H1 (cell line): ENCODE data around the gene PTGDS. TPM values are rescaled to one million over a fixed set of nuclear protein-coding genes. Genes with fewer than 3 reads are reported as not detected.
A peak's percentile ranks its signal among the peaks of the same experiment; 100 is the strongest.

Experiments
- CTCF ChIA-PET: fragments of 300-600 bp; sonication (Branson Sonifier 250); formaldehyde crosslinking; loops from one replicate; lab custom pipeline; 2021; ENCODE audit not compliant: partially characterized antibody; lab: Charles Lee
- POLR2A ChIA-PET: fragments of 300-600 bp; sonication (Branson Sonifier 250); formaldehyde crosslinking; loops from one replicate; lab custom pipeline; 2021; ENCODE audit warnings: inconsistent platforms; ENCODE audit not compliant: partially characterized antibody; lab: Charles Lee
- DNase-seq, 2 experiments: peaks; one replicate each; pipeline versions ENCODE4 v3.0.0 to v3.0.0-alpha.2; 2010 to 2022; ENCODE audit warnings: low spot score in 2 of 2, low read depth in 1 of 2, mixed read lengths in 1 of 2
- FAIRE-seq: peaks from 2 replicates; lab custom pipeline; 2011; peaks lifted over from hg19 to GRCh38; lab: Jason Lieb, UNC
- H2AFZ ChIP-seq: 2 replicates; pipeline ENCODE4 v1.8.1; 2012; ENCODE audit warnings: low read length, inconsistent platforms
- H2AK5ac ChIP-seq: 2 replicates; pipeline ENCODE4 v1.6.1; 2013; ENCODE audit warnings: low read depth, low read length
- H2BK120ac ChIP-seq: replicated peaks from 2 replicates; pipeline ENCODE3; 2013; ENCODE audit warnings: low read depth, low read length, inconsistent platforms
- H2BK12ac ChIP-seq: 2 replicates; pipeline ENCODE4 v1.6.1; 2013; ENCODE audit warnings: low read depth, low read length
- H2BK15ac ChIP-seq: 2 replicates; pipeline ENCODE4 v1.6.1; 2013; ENCODE audit warnings: low read length
- H2BK20ac ChIP-seq: 2 replicates; pipeline ENCODE4 v1.6.1; 2013; ENCODE audit warnings: low read length
- H2BK5ac ChIP-seq: 2 replicates; pipeline ENCODE4 v1.6.1; 2013; ENCODE audit warnings: low read depth, low read length
- H3K14ac ChIP-seq: 2 replicates; pipeline ENCODE4 v1.6.1; 2013; ENCODE audit warnings: inconsistent platforms; ENCODE audit not compliant: insufficient read length
- H3K18ac ChIP-seq: 2 replicates; pipeline ENCODE4 v1.6.1; 2013; ENCODE audit warnings: low read length; ENCODE audit errors: extremely low read depth
- H3K23ac ChIP-seq: 2 replicates; pipeline ENCODE4 v1.6.1; 2013; ENCODE audit warnings: inconsistent platforms; ENCODE audit not compliant: insufficient read length
- H3K23me2 ChIP-seq: 2 replicates; pipeline ENCODE4 v1.6.1; 2013; ENCODE audit warnings: low read depth, low read length
- H3K27ac ChIP-seq: 2 replicates; pipeline ENCODE4 v1.6.1; 2011; ENCODE audit warnings: low read depth, low read length, inconsistent platforms
- H3K27me3 ChIP-seq, 4 experiments: replicated peaks in 1 of 4; 1 replicate in 1 of 4; 2 replicates in 3 of 4; pipeline versions ENCODE4 v1.6.1 to v1.8.1; 2011 to 2013; ENCODE audit warnings: low read length in 3 of 4, mild to moderate bottlenecking in 3 of 4, inconsistent platforms in 2 of 4, mixed read lengths in 2 of 4, moderate library complexity in 1 of 4; ENCODE audit not compliant: control insufficient read depth in 3 of 4, insufficient read depth in 3 of 4; ENCODE audit errors: extremely low read depth in 1 of 4
- H3K36me3 ChIP-seq, 4 experiments: 2 replicates each; pipeline versions ENCODE4 v1.6.1 to v1.8.1; 2011 to 2013; ENCODE audit warnings: mild to moderate bottlenecking in 4 of 4, low read length in 3 of 4, moderate library complexity in 2 of 4, control low read depth in 1 of 4, inconsistent platforms in 1 of 4; ENCODE audit not compliant: insufficient read depth in 4 of 4, control insufficient read depth in 2 of 4
- H3K4ac ChIP-seq: replicated peaks from 2 replicates; pipeline ENCODE3; 2013; ENCODE audit warnings: low read length, low read depth, mixed read lengths, inconsistent platforms; ENCODE audit not compliant: insufficient read length
- H3K4me1 ChIP-seq, 4 experiments: replicated peaks in 1 of 4; 1 replicate in 1 of 4; 2 replicates in 3 of 4; pipeline versions ENCODE4 v1.6.1 to v1.8.1; 2011 to 2013; ENCODE audit warnings: low read length in 3 of 4, inconsistent platforms in 2 of 4, mixed read lengths in 1 of 4; ENCODE audit not compliant: insufficient read depth in 4 of 4, control insufficient read depth in 3 of 4
- H3K4me2 ChIP-seq, 2 experiments: 2 replicates each; pipeline versions ENCODE4 v1.6.1 to v1.8.1; 2011 to 2013; ENCODE audit warnings: low read depth in 2 of 2, low read length in 2 of 2, control low read depth in 1 of 2, inconsistent platforms in 1 of 2, mild to moderate bottlenecking in 1 of 2; ENCODE audit not compliant: insufficient read depth in 1 of 2
- H3K4me3 ChIP-seq, 4 experiments: fragments of 200-600, 300-600 bp in 1 of 4; sonication (generic), shearing (Covaris generic), sonication (Bioruptor Twin) in 1 of 4; 2 replicates each; pipeline versions ENCODE4 v1.5.1 to v1.8.1; 2011 to 2016; ENCODE audit warnings: low read length in 4 of 4, low read depth in 3 of 4, control low read depth in 2 of 4, inconsistent platforms in 2 of 4, mild to moderate bottlenecking in 2 of 4, mixed read lengths in 1 of 4, moderate library complexity in 1 of 4; ENCODE audit not compliant: insufficient read depth in 2 of 4; ENCODE audit errors: extremely low read depth in 1 of 4
- H3K56ac ChIP-seq: replicated peaks from 2 replicates; pipeline ENCODE3; 2013; ENCODE audit warnings: low read depth, mild to moderate bottlenecking, mixed read lengths, low read length, inconsistent platforms; ENCODE audit not compliant: insufficient read length
- H3K79me1 ChIP-seq: 2 replicates; pipeline ENCODE4 v1.6.1; 2013; ENCODE audit warnings: low read depth, low read length, control low read depth
- H3K79me2 ChIP-seq, 2 experiments: 2 replicates each; pipeline versions ENCODE4 v1.6.1 to v1.8.1; 2012 to 2013; ENCODE audit warnings: low read length in 2 of 2, mild to moderate bottlenecking in 2 of 2, inconsistent platforms in 1 of 2; ENCODE audit not compliant: insufficient read depth in 2 of 2, control insufficient read depth in 1 of 2
- H3K9ac ChIP-seq, 4 experiments: replicated peaks in 1 of 4; 1 replicate in 1 of 4; 2 replicates in 3 of 4; pipeline versions ENCODE4 v1.6.1 to v1.8.1; 2011 to 2013; ENCODE audit warnings: low read depth in 3 of 4, low read length in 3 of 4, control low read depth in 2 of 4, mild to moderate bottlenecking in 2 of 4, moderate library complexity in 2 of 4, inconsistent platforms in 1 of 4; ENCODE audit errors: extremely low read depth in 1 of 4
- H3K9me3 ChIP-seq, 2 experiments: 2 replicates each; pipeline versions ENCODE4 v1.6.1 to v1.8.1; 2012 to 2013; ENCODE audit warnings: mild to moderate bottlenecking in 2 of 2, moderate library complexity in 2 of 2, control low read depth in 1 of 2, inconsistent platforms in 1 of 2, low read depth in 1 of 2, low read length in 1 of 2, mixed read lengths in 1 of 2; ENCODE audit not compliant: insufficient read depth in 2 of 2
- H4K20me1 ChIP-seq, 2 experiments: replicated peaks in 1 of 2; 2 replicates each; pipeline versions ENCODE3 to v1.8.1; 2011 to 2013; ENCODE audit warnings: inconsistent platforms in 2 of 2, low read length in 2 of 2, mild to moderate bottlenecking in 1 of 2; ENCODE audit not compliant: insufficient read depth in 2 of 2, control insufficient read depth in 1 of 2
- H4K5ac ChIP-seq: 2 replicates; pipeline ENCODE4 v1.6.1; 2013; ENCODE audit warnings: low read length, low read depth, mixed read lengths, inconsistent platforms; ENCODE audit not compliant: insufficient read length
- H4K8ac ChIP-seq: 2 replicates; pipeline ENCODE4 v1.8.0; 2013; ENCODE audit warnings: mild to moderate bottlenecking, moderate library complexity, low read length, inconsistent platforms; ENCODE audit not compliant: insufficient read depth; ENCODE audit errors: extremely low read depth
- H4K91ac ChIP-seq: replicated peaks from 2 replicates; pipeline ENCODE3; 2013; ENCODE audit warnings: low read length, mixed read lengths, inconsistent platforms; ENCODE audit not compliant: insufficient read length
- CREB1 ChIP-seq: IDR thresholded peaks from 2 replicates; pipeline ENCODE4 v1.6.1; 2012; ENCODE audit warnings: inconsistent platforms
- KDM4A ChIP-seq: IDR thresholded peaks from one replicate; pipeline ENCODE4 v1.7.1; 2012; ENCODE audit warnings: low read depth, mild to moderate bottlenecking, moderate library complexity, low read length, inconsistent platforms; ENCODE audit not compliant: severe bottlenecking
- PHF8 ChIP-seq: fragments of 200-600 bp; sonication (generic); conservative IDR thresholded peaks from 2 replicates; pipeline ENCODE4 v1.7.1; 2012; ENCODE audit warnings: low read depth, mild to moderate bottlenecking, inconsistent platforms, low read length, moderate library complexity
- RBBP5 ChIP-seq: IDR thresholded peaks from 2 replicates; pipeline ENCODE4 v1.7.1; 2012; ENCODE audit warnings: low read depth, mild to moderate bottlenecking, inconsistent platforms, low read length, moderate library complexity, borderline replicate concordance
- SIN3A ChIP-seq, 2 experiments: IDR thresholded peaks in 1 of 2; conservative IDR thresholded peaks in 1 of 2; 2 replicates each; pipeline ENCODE4 v1.6.1; 2011 to 2012; ENCODE audit warnings: low read length in 2 of 2, improper control_type of control experiment in 1 of 2, low read depth in 1 of 2, mild to moderate bottlenecking in 1 of 2
- SP1 ChIP-seq: IDR thresholded peaks from 2 replicates; pipeline ENCODE4 v1.6.1; 2011; ENCODE audit warnings: low read depth, low read length
- TEAD4 ChIP-seq: IDR thresholded peaks from 2 replicates; pipeline ENCODE4 v1.6.1; 2012; ENCODE audit warnings: low read depth, low read length, inconsistent platforms, mixed read lengths
- WGBS, 2 experiments: shearing (Covaris generic) in 1 of 2; methylation state at CpG; one replicate each; pipeline versions ENCODE4 v1.1.6 to v1.1.7; 2013 to 2015; ENCODE audit warnings: low lambda C conversion rate in 2 of 2, mixed read lengths in 2 of 2, inconsistent platforms in 1 of 2, low coverage in 1 of 2, missing lambda C conversion rate in 1 of 2; ENCODE audit not compliant: insufficient replicate concordance in 2 of 2, insufficient coverage in 1 of 2, insufficient read length in 1 of 2; ENCODE audit errors: extremely low coverage in 1 of 2, missing lambda C conversion rate in 1 of 2; 5-methylcytosine and 5-hydroxymethylcytosine counted together
- polyA plus RNA-seq, 7 experiments: library from polyadenylated mRNA; depleted of rRNA in 3 of 7; stranded (reverse) in 5 of 7; unstranded in 2 of 7; fragments of >200 nt in 5 of 7; fragments of 200-250 nt in 2 of 7; gene quantifications; 1 replicate in 5 of 7; 2 replicates in 1 of 7; 4 replicates in 1 of 7; pipeline versions ENCODE4 v1.2.1 to v1.2.3, GENCODE V29; 2011 to 2013; ENCODE audit warnings: missing spikeins in 2 of 7, mixed read lengths in 2 of 7
- total RNA-seq: library from RNA; stranded (reverse); fragmentation: NEBNext Ultra II Directional; extraction: Animal tissue kit (Norgen Biotek cat#: 25700); gene quantifications from 2 replicates; pipeline ENCODE4 v1.2.1, GENCODE V29; 2021
- TF ChIP-seq, protein P1 (sequence below): IDR thresholded peaks from 2 replicates; pipeline ENCODE4 v1.6.1; 2012; ENCODE audit warnings: inconsistent platforms
- TF ChIP-seq, protein P2 (sequence below): IDR thresholded peaks from 2 replicates; pipeline ENCODE4 v1.6.1; 2012; ENCODE audit warnings: inconsistent platforms

PTGDS gene
- total and polyA plus RNA-seq, 2 of the 8 experiments (the other 6 are each of a cell fraction or from before 2014, with no cell fraction given), result 1.7 to 2.3 TPM

DNA sequence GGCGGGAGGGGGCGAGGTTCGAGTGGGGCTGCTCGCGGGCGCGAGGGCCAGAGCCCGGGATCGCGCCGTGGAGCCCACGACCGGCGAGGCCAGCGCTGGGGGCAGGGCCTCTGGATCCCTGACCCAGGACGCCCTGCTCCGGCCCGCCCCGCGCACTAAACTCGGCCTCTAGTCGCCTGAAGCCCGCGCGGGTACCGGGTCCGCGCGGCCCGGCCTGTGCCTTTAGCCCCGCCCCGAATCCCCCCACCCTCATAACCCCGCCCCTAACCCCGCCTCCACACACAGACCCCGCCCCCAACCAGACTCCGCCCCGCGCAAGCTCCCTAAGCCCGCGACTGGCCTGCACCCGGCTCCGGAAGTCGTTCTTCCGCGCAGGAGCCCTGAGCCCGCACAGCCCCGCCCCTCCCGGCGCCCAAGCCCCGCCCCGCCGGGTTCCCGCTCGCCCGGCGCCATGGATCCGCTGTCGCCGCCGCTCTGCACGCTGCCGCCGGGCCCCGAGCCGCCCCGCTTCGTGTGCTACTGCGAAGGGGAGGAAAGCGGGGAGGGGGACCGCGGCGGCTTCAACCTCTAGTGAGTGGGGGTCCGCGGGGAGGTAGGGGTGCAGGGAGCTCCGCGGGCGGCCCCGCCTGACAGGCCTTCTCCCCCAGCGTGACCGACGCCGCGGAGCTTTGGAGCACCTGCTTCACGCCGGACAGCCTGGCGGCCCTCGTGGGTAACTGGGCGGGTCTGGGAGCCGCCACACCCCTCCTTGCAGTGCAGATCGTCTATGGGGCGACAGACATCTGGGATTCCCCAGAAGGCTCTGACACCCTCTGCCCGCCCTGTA lies 14.9 kb downstream of the PTGDS start, which contains the start of gene PAXX:
TSS of gene PAXX (plus strand) at position 430 of the 826 bp plus-strand sequence. CDS start at position 452, 22 bp downstream.
- no peak for FAIRE-seq
- WGBS, 2 experiments, result 0% methylated on average over 3 of the region's 92 CpGs; no CpG with 5 or more reads in 1 of the 2 experiments
- Histone ChIP-seq H3K27ac (peak within 1 kb of the TSS; percentile 3; the same call in 1 of the 2 replicates), H3K4me1 (peaks cover 0 to 16% (median 7%) of the 10 kb centered on the region in 4 experiments; a peak in 6 of 7 replicates), H2BK120ac (no peak within 1 kb of the TSS), H3K23me2 (peaks cover 17% of the 10 kb centered on the region), H2AFZ (no peak within 1 kb of the TSS), H3K9ac (peak within 1 kb of the TSS in 2 of 4 experiments; percentile 51 to 52; a peak in 5 of 7 replicates), H4K91ac (peak within 1 kb of the TSS; percentile 65), H3K56ac (peak within 1 kb of the TSS; percentile 69), H2BK15ac (no peak within 1 kb of the TSS), H2BK20ac (no peak within 1 kb of the TSS), H4K8ac (peak within 1 kb of the TSS; percentile 65; the same call in 1 of the 2 replicates), H2BK5ac (peak within 1 kb of the TSS; percentile 44; the same call in 1 of the 2 replicates), H3K79me1 (no peaks in the 10 kb centered on the region), H4K20me1 (peaks cover 0 to 2% of the 10 kb centered on the region in 2 experiments), H4K5ac (no peak within 1 kb of the TSS), H3K4ac (no peak within 1 kb of the TSS), H3K36me3 (peaks cover 0 to 2% (median 0%) of the 10 kb centered on the region in 4 experiments; a peak in 1 of 8 replicates), H3K9me3 (peaks cover 6% of the 10 kb centered on the region in 2 experiments; a peak in 2 of 4 replicates), H3K23ac (no peak within 1 kb of the TSS), H3K79me2 (no peaks in the 10 kb centered on the region), H3K4me3 (peak within 1 kb of the TSS; percentile 46 to 89 (median 74)), H3K27me3 (peaks cover 0 to 17% (median 12%) of the 10 kb centered on the region in 4 experiments; a peak in 3 of 7 replicates), H3K4me2 (peak within 1 kb of the TSS; percentile 75 to 82), H2AK5ac (no peak within 1 kb of the TSS), H3K14ac (no peak within 1 kb of the TSS), H3K18ac (no peak within 1 kb of the TSS), H2BK12ac (peak within 1 kb of the TSS; percentile 50; the same call in 1 of the 2 replicates)
- TF ChIP-seq SP1, result 0 out of 2 replicates have a peak, but pooled peaks have one; percentile 6
- TF ChIP-seq TEAD4, result no peak
- TF ChIP-seq PHF8, result peak; percentile 57; the same call in 1 of the 2 replicates
- TF ChIP-seq KDM4A, result peak; percentile 76
- peak in 1 of 2 experiments; percentile 59; a peak in 1 of 4 replicates for TF ChIP-seq SIN3A (conservative IDR thresholded peaks at IDR 0.05 in 1 of 2, IDR thresholded peaks at IDR 0.05 in 1 of 2; ENCODE audit: low read depth in 1 of 2, low read length in 2 of 2)
- TF ChIP-seq, protein P1, sequence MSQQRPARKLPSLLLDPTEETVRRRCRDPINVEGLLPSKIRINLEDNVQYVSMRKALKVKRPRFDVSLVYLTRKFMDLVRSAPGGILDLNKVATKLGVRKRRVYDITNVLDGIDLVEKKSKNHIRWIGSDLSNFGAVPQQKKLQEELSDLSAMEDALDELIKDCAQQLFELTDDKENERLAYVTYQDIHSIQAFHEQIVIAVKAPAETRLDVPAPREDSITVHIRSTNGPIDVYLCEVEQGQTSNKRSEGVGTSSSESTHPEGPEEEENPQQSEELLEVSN, result peak; percentile 89
- no peak for TF ChIP-seq RBBP5
- TF ChIP-seq, protein P2, sequence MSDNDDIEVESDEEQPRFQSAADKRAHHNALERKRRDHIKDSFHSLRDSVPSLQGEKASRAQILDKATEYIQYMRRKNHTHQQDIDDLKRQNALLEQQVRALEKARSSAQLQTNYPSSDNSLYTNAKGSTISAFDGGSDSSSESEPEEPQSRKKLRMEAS, result peak; percentile 81
- TF ChIP-seq CREB1, result 0 out of 2 replicates have a peak, but pooled peaks have one; percentile 10
- ChIA-PET CTCF (interaction anchor here (0.8 to 6.3 kb wide), 15 partner anchors 10 to 223 kb away, joined by 3 to 31 read pairs (median 4); partner anchors contain the start of genes ABCA2, FUT7 and PTGDS), POLR2A (interaction anchor here (0.7 to 1.7 kb wide), 8 partner anchors 14 to 226 kb away, joined by 3 to 4 read pairs (median 3); no protein-coding TSS in a partner anchor)
- DNase-seq, result peak; percentile 65 to 96
